PC-9 (cell line): ENCODE results near the gene PLEKHG4B. TPM values are rescaled to one million over a fixed set of nuclear protein-coding genes. Genes with fewer than 3 reads are reported as not detected.

ENCODE experiments used
- BruUV-seq: library from RNA; stranded (reverse); fragments of 400-500 nt; replicated peaks from 2 replicates; lab custom pipeline; 2021; lab: Mats Ljungman, UMichigan
- CTCF ChIA-PET: fragments of 300-600 bp; sonication (Branson Sonifier 250); formaldehyde crosslinking; loops from one replicate; lab custom pipeline; 2022; ENCODE audit warnings: antibody characterized with exemption; lab: Charles Lee
- POLR2A ChIA-PET: fragments of 300-600 bp; sonication (Branson Sonifier 250); formaldehyde crosslinking; loops from one replicate; lab custom pipeline; 2022; ENCODE audit warnings: antibody characterized with exemption; ENCODE audit not compliant: unreplicated experiment; lab: Charles Lee
- DNase-seq, 2 experiments: peaks; one replicate each; pipeline versions ENCODE4 v3.0.0 to v3.0.0-alpha.2; 2015 to 2022; ENCODE audit warnings: mixed read lengths in 1 of 2
- H2AFZ ChIP-seq: fragments of 200-600 bp; sonication (generic); 2 replicates; pipeline ENCODE4 v1.8.1; 2017; ENCODE audit warnings: antibody characterized with exemption
- H3F3A ChIP-seq: fragments of 200-600 bp; sonication (generic); 2 replicates; pipeline ENCODE4 v1.8.1; 2017; ENCODE audit warnings: antibody characterized with exemption, mild to moderate bottlenecking, low read depth; ENCODE audit not compliant: insufficient read depth
- H3K27ac ChIP-seq: fragments of 200-600 bp; sonication (generic); 2 replicates; pipeline ENCODE4 v1.6.1; 2016; ENCODE audit warnings: mixed run types
- H3K27me3 ChIP-seq: fragments of 200-600 bp; sonication (generic); 2 replicates; pipeline ENCODE4 v1.6.1; 2016; ENCODE audit warnings: low read depth, mixed run types; ENCODE audit not compliant: insufficient read depth
- H3K36me3 ChIP-seq: fragments of 200-600 bp; sonication (generic); 2 replicates; pipeline ENCODE4 v1.6.1; 2016; ENCODE audit warnings: low read depth, mixed run types
- H3K4me1 ChIP-seq: fragments of 200-600 bp; sonication (generic); replicated peaks from 2 replicates; pipeline ENCODE4 v1.6.1; 2016; ENCODE audit warnings: mixed run types; ENCODE audit not compliant: insufficient read depth
- H3K4me2 ChIP-seq: fragments of 200-600 bp; sonication (generic); 2 replicates; pipeline ENCODE4 v1.6.1; 2017; ENCODE audit warnings: mixed run types
- H3K4me3 ChIP-seq: fragments of 200-600 bp; sonication (generic); 2 replicates; pipeline ENCODE4 v1.6.1; 2016; ENCODE audit warnings: mixed run types
- H3K79me2 ChIP-seq: fragments of 200-600 bp; sonication (generic); 2 replicates; pipeline ENCODE4 v1.6.1; 2017; ENCODE audit warnings: low read depth, mixed run types
- H3K9me2 ChIP-seq: fragments of 200-600 bp; sonication (generic); 2 replicates; pipeline ENCODE4 v1.8.1; 2017; ENCODE audit warnings: mild to moderate bottlenecking; ENCODE audit not compliant: insufficient read depth
- H3K9me3 ChIP-seq: fragments of 200-600 bp; sonication (generic); 2 replicates; pipeline ENCODE4 v1.8.1; 2016; ENCODE audit warnings: low read depth; ENCODE audit not compliant: insufficient read depth
- H4K20me1 ChIP-seq: fragments of 200-600 bp; sonication (generic); 2 replicates; pipeline ENCODE4 v1.8.1; 2017; ENCODE audit not compliant: insufficient read depth
- EZH2 ChIP-seq: fragments of 200-600 bp; sonication (generic); IDR thresholded peaks from 2 replicates; pipeline ENCODE4 v1.8.0; 2017; ENCODE audit warnings: antibody characterized with exemption, low read depth
- intact Hi-C: fragments of 100-400 bp; cut with micrococcal nuclease; formaldehyde crosslinking; loops from one replicate; pipeline ENCODE4 v1.10.0; 2022; ENCODE audit not compliant: unreplicated experiment
- total RNA-seq: library from RNA; stranded (reverse); gene quantifications from 2 replicates; pipeline ENCODE4 v1.2.3, GENCODE V29; 2021
- TF ChIP-seq, protein P1 (sequence below): fragments of 200-600 bp; sonication (generic); conservative IDR thresholded peaks from 2 replicates; pipeline ENCODE4 v1.6.1; 2017; ENCODE audit warnings: mixed run types, antibody characterized with exemption, mild to moderate bottlenecking, moderate library complexity

PLEKHG4B gene
- total RNA-seq, 1 experiment from 2014 or later: not detected

DNA sequence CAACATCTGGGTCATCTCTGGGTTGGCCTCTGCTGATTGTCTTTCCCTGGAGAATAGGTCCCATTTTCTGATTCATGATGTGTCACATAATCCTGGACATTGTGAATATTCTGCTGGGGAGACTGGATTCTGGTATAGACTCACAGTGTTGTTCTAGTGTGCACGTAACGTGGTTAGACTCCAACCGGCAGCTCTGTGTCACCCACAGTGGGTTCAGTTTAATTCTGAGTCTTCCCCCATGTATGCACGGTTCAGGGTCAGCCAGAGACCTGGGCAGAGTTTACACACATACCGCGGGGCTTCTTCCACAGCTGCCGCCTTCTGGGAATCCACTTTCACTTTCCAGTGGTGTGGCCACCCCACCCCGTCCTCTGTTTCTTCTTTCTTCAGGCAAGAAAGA, 61.3 kb downstream of the PLEKHG4B start:
- H3K4me2 ChIP-seq: 0 out of 2 replicates have a peak overlapping the region, but pooled peaks have one; percentile 4
- no peak for DNase-seq
- intact Hi-C loops: no loop called here
- no peak for TF ChIP-seq EZH2
- TF ChIP-seq, protein P1, sequence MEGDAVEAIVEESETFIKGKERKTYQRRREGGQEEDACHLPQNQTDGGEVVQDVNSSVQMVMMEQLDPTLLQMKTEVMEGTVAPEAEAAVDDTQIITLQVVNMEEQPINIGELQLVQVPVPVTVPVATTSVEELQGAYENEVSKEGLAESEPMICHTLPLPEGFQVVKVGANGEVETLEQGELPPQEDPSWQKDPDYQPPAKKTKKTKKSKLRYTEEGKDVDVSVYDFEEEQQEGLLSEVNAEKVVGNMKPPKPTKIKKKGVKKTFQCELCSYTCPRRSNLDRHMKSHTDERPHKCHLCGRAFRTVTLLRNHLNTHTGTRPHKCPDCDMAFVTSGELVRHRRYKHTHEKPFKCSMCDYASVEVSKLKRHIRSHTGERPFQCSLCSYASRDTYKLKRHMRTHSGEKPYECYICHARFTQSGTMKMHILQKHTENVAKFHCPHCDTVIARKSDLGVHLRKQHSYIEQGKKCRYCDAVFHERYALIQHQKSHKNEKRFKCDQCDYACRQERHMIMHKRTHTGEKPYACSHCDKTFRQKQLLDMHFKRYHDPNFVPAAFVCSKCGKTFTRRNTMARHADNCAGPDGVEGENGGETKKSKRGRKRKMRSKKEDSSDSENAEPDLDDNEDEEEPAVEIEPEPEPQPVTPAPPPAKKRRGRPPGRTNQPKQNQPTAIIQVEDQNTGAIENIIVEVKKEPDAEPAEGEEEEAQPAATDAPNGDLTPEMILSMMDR: no peak
- H3K27ac ChIP-seq: no peak overlapping the region
- H3K9me2 ChIP-seq: no peaks in the 10 kb centered on the region
- H3K4me3 ChIP-seq: no peak overlapping the region
- peaks cover 88% of the 10 kb centered on the region for H3K27me3 ChIP-seq
- H3K9me3 ChIP-seq: no peaks in the 10 kb centered on the region
- H3K36me3 ChIP-seq: no peaks in the 10 kb centered on the region
- H2AFZ ChIP-seq: no peak overlapping the region
- ChIA-PET POLR2A (interaction anchor here (0.7 kb wide), 1 partner anchor 10 kb away, joined by 14 read pairs; no protein-coding TSS in a partner anchor), CTCF (no interaction called here)
- H3K79me2 ChIP-seq: no peaks in the 10 kb centered on the region
- H4K20me1 ChIP-seq: no peaks in the 10 kb centered on the region
- H3F3A ChIP-seq: no peaks in the 10 kb centered on the region
- BruUV-seq: no TSS peak
- no peaks in the 10 kb centered on the region for H3K4me1 ChIP-seq

DNA sequence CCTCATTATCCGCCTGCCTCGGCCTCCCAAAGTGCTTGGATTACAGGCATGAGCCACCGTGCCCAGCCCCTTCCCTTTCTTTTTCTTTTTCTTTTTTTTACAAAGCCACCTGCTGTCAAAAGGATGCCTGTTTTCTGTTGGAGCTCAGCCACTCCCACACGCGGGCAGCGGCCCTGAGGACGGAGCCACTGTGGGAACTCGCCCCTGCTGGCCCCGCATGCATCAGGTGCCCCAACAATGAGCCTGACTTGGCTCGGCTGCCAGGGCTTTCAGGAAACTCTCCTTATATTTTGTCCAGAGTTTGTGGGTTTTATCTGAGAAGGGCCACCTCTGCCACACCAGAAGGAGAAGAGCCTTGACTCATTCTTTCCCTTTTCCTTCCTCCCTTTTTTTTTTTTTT, 62.3 kb downstream of the PLEKHG4B start:
- Histone ChIP-seq H3K4me1 (no peaks in the 10 kb centered on the region), H3K9me3 (no peaks in the 10 kb centered on the region), H4K20me1 (no peaks in the 10 kb centered on the region), H3K4me3 (no peak overlapping the region), H3K36me3 (no peaks in the 10 kb centered on the region), H2AFZ (no peak overlapping the region), H3K27me3 (peaks cover 94% of the 10 kb centered on the region), H3F3A (no peaks in the 10 kb centered on the region), H3K9me2 (no peaks in the 10 kb centered on the region), H3K79me2 (no peaks in the 10 kb centered on the region), H3K4me2 (no peak overlapping the region), H3K27ac (no peak overlapping the region)
- DNase-seq: no peak
- BruUV-seq: no TSS peak
- POLR2A ChIA-PET: no interaction called here
- TF ChIP-seq, protein P1: no peak
- TF ChIP-seq EZH2: no peak
- intact Hi-C loops: no loop called here
- CTCF ChIA-PET: no interaction called here

DNA sequence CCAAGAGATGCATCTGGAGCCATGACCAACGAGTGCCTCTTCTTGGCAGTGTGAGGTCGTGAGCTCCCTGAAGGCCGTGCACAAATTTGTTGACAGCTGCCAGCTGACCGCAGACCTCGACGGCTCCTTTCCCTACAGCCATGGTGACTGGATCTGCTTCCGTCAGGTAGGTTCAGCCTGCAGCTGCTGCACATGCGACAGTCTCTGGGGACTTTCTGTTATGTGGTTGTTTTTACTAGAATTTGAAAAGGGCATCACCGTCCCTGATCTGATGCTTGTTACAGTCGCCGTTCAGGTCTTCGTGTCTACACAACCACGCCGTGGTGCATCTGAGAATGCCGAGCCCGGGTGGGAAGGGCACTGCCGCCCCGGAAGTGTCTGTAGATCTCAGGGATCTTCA, 62.9 kb downstream of the PLEKHG4B start:
- Histone ChIP-seq H3K36me3 (no peaks in the 10 kb centered on the region), H3F3A (no peaks in the 10 kb centered on the region), H3K4me1 (no peaks in the 10 kb centered on the region), H3K9me3 (no peaks in the 10 kb centered on the region), H3K27ac (no peak overlapping the region), H2AFZ (no peak overlapping the region), H3K9me2 (no peaks in the 10 kb centered on the region), H4K20me1 (no peaks in the 10 kb centered on the region), H3K4me2 (no peak overlapping the region), H3K27me3 (peaks cover 98% of the 10 kb centered on the region), H3K4me3 (no peak overlapping the region), H3K79me2 (no peaks in the 10 kb centered on the region)
- intact Hi-C loops: no loop called here
- BruUV-seq: no TSS peak
- CTCF ChIA-PET: no interaction called here
- POLR2A ChIA-PET: no interaction called here
- TF ChIP-seq, protein P1: no peak
- TF ChIP-seq EZH2: no peak
- DNase-seq: no peak
